OCI-LY7 (cell line): ENCODE data around the gene LCAT.

Source experiments
- EZH2phosphoT487 ChIP-seq: fragments of 200-600 bp; sonication (generic); IDR thresholded peaks from 2 replicates; pipeline ENCODE4 v1.6.1; 2018; ENCODE audit warnings: low read depth, borderline replicate concordance, mild to moderate bottlenecking, mixed run types, antibody characterized with exemption, low read length, moderate library complexity, mixed read lengths
- TF ChIP-seq, protein P1 (sequence below): fragments of 200-600 bp; sonication (generic); conservative IDR thresholded peaks from 2 replicates; pipeline ENCODE4 v1.5.1; 2014; ENCODE audit warnings: mild to moderate bottlenecking, antibody characterized with exemption, low read length, moderate library complexity, mixed read lengths

GRCh38 chr16:67965668-67966548 is 22.0 kb upstream of the LCAT start:
- no peak for TF ChIP-seq EZH2phosphoT487
- TF ChIP-seq, protein P1, sequence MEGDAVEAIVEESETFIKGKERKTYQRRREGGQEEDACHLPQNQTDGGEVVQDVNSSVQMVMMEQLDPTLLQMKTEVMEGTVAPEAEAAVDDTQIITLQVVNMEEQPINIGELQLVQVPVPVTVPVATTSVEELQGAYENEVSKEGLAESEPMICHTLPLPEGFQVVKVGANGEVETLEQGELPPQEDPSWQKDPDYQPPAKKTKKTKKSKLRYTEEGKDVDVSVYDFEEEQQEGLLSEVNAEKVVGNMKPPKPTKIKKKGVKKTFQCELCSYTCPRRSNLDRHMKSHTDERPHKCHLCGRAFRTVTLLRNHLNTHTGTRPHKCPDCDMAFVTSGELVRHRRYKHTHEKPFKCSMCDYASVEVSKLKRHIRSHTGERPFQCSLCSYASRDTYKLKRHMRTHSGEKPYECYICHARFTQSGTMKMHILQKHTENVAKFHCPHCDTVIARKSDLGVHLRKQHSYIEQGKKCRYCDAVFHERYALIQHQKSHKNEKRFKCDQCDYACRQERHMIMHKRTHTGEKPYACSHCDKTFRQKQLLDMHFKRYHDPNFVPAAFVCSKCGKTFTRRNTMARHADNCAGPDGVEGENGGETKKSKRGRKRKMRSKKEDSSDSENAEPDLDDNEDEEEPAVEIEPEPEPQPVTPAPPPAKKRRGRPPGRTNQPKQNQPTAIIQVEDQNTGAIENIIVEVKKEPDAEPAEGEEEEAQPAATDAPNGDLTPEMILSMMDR: no peak
